ENCODE results near the gene ANO1.

ANO1 gene

DNA sequence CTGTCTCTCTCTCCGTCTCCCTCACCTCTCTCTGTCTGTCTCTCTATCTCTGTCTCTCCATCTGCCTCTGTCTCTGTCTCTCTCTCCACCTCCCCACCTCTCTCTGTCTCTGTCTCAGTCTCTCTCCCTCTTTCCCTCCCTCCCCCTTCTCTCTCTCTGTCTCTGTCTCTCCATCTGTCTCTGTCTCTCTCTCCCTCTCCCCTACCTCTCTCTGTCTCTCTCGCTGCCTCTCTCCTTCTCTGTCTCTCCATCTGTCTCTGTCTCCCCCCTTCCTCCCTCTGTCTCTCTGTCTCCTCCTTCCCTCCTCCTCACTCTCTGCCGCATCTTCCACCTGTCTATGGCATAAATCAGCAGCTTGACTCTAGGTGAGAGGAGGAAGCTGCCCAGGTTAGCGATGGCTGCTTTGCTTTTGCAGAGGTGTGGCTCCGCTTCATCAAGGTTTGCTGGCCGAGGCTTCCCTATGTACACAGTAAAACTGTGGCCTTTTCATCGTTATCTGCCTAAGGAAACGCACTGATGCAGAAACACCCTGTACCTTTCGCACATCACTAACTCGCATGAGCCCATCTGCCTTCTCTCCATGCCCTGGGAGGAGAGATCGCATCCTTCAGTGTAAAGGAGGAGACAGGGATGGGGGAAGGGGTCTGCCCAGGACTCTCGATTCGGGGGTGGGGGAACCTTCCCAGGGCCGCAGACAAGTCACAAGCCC lies 44.5 kb downstream of the ANO1 start:
- DNase-seq (ENCODE audit: low read depth) = no peak
- Histone ChIP-seq H3K9ac (ENCODE audit: low read length) (no peak overlapping the region), H3K36me3 (ENCODE audit: control insufficient read depth, insufficient read depth, low read length, severe bottlenecking) (no peaks in the 10 kb centered on the region), H3K27me3 (replicated peaks; ENCODE audit: control insufficient read depth, insufficient read depth, low read length) (peaks cover 28% of the 10 kb centered on the region), H3K4me1 (ENCODE audit: control insufficient read depth, insufficient read depth, low read length) (peaks cover 1% of the 10 kb centered on the region), H3K9me3 (ENCODE audit: control insufficient read depth, low read length) (no peaks in the 10 kb centered on the region), H3K4me3 (ENCODE audit: low read length) (no peak overlapping the region)

DNA sequence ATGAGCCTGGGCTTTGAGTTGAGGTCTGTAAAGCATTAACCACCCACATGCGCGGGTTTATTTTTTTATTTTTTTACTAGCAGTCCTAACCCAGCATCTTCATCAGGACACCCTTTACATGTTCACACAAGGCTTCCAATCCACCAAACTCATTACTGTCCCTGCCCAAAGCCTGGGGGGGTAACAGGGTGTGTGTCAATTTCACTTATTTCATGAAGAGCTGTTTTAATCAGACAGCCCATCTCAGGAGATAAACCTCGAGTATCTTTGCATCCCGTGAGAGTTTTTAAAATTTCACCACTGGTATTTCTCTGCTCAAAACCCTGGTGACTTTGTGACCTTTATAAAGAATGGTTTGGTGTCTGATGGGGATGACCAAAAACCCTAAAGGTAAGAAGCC lies 45.6 kb downstream of the ANO1 start:
- no peak for DNase-seq (ENCODE audit: low read depth)
- H3K27me3 ChIP-seq (replicated peaks; ENCODE audit: control insufficient read depth, insufficient read depth, low read length) = peaks cover 28% of the 10 kb centered on the region
- no peak overlapping the region for H3K9ac ChIP-seq (ENCODE audit: low read length)
- H3K4me3 ChIP-seq (ENCODE audit: low read length) = no peak overlapping the region
- no peaks in the 10 kb centered on the region for H3K36me3 ChIP-seq (ENCODE audit: control insufficient read depth, insufficient read depth, low read length, severe bottlenecking)
- H3K4me1 ChIP-seq (ENCODE audit: control insufficient read depth, insufficient read depth, low read length) = peaks cover 9% of the 10 kb centered on the region
- no peaks in the 10 kb centered on the region for H3K9me3 ChIP-seq (ENCODE audit: control insufficient read depth, low read length)

- Histone ChIP-seq H3K9ac (ENCODE audit: low read length) (no peak overlapping the region), H3K4me1 (ENCODE audit: control insufficient read depth, insufficient read depth, low read length) (peaks cover 9% of the 10 kb centered on the region), H3K4me3 (ENCODE audit: low read length) (no peak overlapping the region), H3K36me3 (ENCODE audit: control insufficient read depth, insufficient read depth, low read length, severe bottlenecking) (no peaks in the 10 kb centered on the region), H3K27me3 (replicated peaks; ENCODE audit: control insufficient read depth, insufficient read depth, low read length) (peaks cover 28% of the 10 kb centered on the region), H3K9me3 (ENCODE audit: control insufficient read depth, low read length) (no peaks in the 10 kb centered on the region)
- DNase-seq (ENCODE audit: low read depth) = no peak
These were observed 46.3 kb downstream of the ANO1 start for GRCh38 chr11:70124321-70125000.

DNA sequence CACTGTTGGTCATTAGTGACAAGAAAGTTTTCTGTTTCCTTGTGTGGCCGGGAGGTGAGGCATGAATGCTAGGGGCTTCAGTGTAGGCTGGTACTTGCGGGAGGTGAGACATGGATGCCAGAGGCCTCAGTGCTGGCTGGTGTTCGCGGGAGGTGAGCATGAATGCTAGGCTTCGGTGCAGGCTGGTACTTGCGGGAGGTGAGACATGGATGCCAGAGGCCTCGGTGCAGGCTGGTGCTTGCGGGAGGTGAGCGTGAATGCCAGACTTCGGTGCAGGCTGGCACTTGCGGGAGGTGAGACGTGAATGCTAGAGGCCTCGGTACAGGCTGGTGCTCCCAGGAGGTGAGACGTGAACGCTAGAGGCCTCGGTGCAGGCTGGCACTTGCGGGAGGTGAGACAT lies 48.4 kb downstream of the ANO1 start:
- DNase-seq (ENCODE audit: low read depth) = no peak
- no peak overlapping the region for H3K9ac ChIP-seq (ENCODE audit: low read length)
- H3K27me3 ChIP-seq (replicated peaks; ENCODE audit: control insufficient read depth, insufficient read depth, low read length) = peaks cover 12% of the 10 kb centered on the region
- H3K4me1 ChIP-seq (ENCODE audit: control insufficient read depth, insufficient read depth, low read length) = peaks cover 9% of the 10 kb centered on the region
- no peaks in the 10 kb centered on the region for H3K9me3 ChIP-seq (ENCODE audit: control insufficient read depth, low read length)
- H3K4me3 ChIP-seq (ENCODE audit: low read length) = no peak overlapping the region
- H3K36me3 ChIP-seq (ENCODE audit: control insufficient read depth, insufficient read depth, low read length, severe bottlenecking) = no peaks in the 10 kb centered on the region

DNA sequence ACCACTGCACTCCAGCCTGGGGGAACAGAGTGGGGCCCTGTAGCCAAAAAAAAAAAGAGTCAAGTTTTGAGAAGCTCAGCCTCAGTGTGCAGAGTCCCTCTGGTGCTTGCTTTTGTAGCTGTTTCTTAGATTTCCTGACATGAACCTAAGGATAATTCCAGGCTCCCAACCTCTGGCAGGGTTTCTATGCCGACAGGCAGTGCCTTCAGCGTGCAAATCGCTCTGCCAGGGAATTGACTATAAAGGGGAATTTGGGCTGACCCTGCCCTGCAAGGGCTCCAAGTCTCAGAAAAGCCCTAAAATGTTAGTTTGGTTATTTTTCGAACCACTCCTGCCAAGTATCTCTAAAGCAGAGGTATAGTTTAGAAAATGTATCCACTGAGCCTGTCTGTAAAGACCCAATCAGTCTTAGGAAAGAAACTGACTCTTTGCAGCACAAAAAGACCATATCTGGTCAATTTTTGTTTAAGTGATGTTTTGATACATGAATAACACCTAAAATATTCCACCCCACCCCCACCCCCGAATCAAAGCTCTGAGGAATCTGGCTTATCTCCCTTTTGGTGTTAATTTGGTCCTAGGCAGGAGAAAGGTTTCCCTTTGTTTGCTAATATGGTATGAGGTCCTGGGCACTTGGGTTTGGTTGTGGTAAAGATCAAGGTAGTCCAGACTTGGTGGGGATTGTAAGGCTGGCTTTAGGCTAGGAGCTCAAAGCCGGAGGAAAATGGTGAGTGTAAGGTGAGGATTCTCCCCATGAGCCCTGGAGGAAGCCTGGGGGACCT lies 49.7 kb downstream of the ANO1 start:
- Histone ChIP-seq H3K9me3 (ENCODE audit: control insufficient read depth, low read length) (no peaks in the 10 kb centered on the region), H3K36me3 (ENCODE audit: control insufficient read depth, insufficient read depth, low read length, severe bottlenecking) (no peaks in the 10 kb centered on the region), H3K4me1 (ENCODE audit: control insufficient read depth, insufficient read depth, low read length) (peaks cover 9% of the 10 kb centered on the region), H3K4me3 (ENCODE audit: low read length) (no peak overlapping the region), H3K9ac (ENCODE audit: low read length) (no peak overlapping the region), H3K27me3 (replicated peaks; ENCODE audit: control insufficient read depth, insufficient read depth, low read length) (peaks cover 6% of the 10 kb centered on the region)
- peak; percentile 14 for DNase-seq (ENCODE audit: low read depth)

- H3K27me3 ChIP-seq (replicated peaks; ENCODE audit: control insufficient read depth, insufficient read depth, low read length) = peaks cover 5% of the 10 kb centered on the region
- DNase-seq (ENCODE audit: low read depth) = peak; percentile 18
- no peak overlapping the region for H3K9ac ChIP-seq (ENCODE audit: low read length)
These were observed 50.4 kb downstream of the ANO1 start for GRCh38 chr11:70128435-70128906.

GRCh38 chr11:70129051-70129592 lies 51.0 kb downstream of the ANO1 start:
- Histone ChIP-seq H3K4me3 (ENCODE audit: low read length) (no peak overlapping the region), H3K9ac (ENCODE audit: low read length) (no peak overlapping the region), H3K27me3 (replicated peaks; ENCODE audit: control insufficient read depth, insufficient read depth, low read length) (peaks cover 6% of the 10 kb centered on the region), H3K4me1 (ENCODE audit: control insufficient read depth, insufficient read depth, low read length) (peaks cover 9% of the 10 kb centered on the region), H3K36me3 (ENCODE audit: control insufficient read depth, insufficient read depth, low read length, severe bottlenecking) (no peaks in the 10 kb centered on the region), H3K9me3 (ENCODE audit: control insufficient read depth, low read length) (no peaks in the 10 kb centered on the region)
- DNase-seq (ENCODE audit: low read depth) = no peak

More at GRCh38 chr11:70128435-70128906, 50.4 kb downstream of the ANO1 start:
- H3K36me3 ChIP-seq (ENCODE audit: control insufficient read depth, insufficient read depth, low read length, severe bottlenecking) = no peaks in the 10 kb centered on the region
- no peaks in the 10 kb centered on the region for H3K9me3 ChIP-seq (ENCODE audit: control insufficient read depth, low read length)
- peaks cover 9% of the 10 kb centered on the region for H3K4me1 ChIP-seq (ENCODE audit: control insufficient read depth, insufficient read depth, low read length)
- H3K4me3 ChIP-seq (ENCODE audit: low read length) = no peak overlapping the region

DNA sequence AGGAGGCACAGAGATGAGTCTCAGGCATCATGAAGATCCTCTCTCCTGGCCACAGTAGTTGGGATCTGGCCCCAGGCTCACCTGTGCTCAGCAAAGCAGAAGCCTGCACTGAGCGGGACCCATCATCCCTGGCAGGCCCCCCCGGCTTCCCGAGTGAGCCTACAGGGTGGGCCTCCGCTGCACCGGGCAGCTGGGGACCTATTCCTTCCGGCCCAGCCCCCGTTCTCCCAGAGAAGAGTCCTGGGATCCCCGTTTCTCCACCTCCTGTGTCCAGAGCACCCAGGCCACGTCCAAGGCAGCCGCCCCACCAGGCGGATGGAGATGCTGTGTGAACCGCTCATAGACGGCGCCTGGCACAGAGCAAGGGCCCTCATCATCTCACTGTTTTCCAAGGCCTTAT lies 52.5 kb downstream of the ANO1 start:
- no peak overlapping the region for H3K4me3 ChIP-seq (ENCODE audit: low read length)
- no peak overlapping the region for H3K9ac ChIP-seq (ENCODE audit: low read length)
- no peaks in the 10 kb centered on the region for H3K36me3 ChIP-seq (ENCODE audit: control insufficient read depth, insufficient read depth, low read length, severe bottlenecking)
- H3K27me3 ChIP-seq (replicated peaks; ENCODE audit: control insufficient read depth, insufficient read depth, low read length) = peaks cover 6% of the 10 kb centered on the region
- H3K9me3 ChIP-seq (ENCODE audit: control insufficient read depth, low read length) = no peaks in the 10 kb centered on the region
- DNase-seq (ENCODE audit: low read depth) = no peak
- H3K4me1 ChIP-seq (ENCODE audit: control insufficient read depth, insufficient read depth, low read length) = peaks cover 9% of the 10 kb centered on the region

- H3K9ac ChIP-seq (ENCODE audit: low read length) = no peak overlapping the region
- H3K9me3 ChIP-seq (ENCODE audit: control insufficient read depth, low read length) = no peaks in the 10 kb centered on the region
- DNase-seq (ENCODE audit: low read depth) = no peak
- H3K4me1 ChIP-seq (ENCODE audit: control insufficient read depth, insufficient read depth, low read length) = peaks cover 9% of the 10 kb centered on the region
- no peaks in the 10 kb centered on the region for H3K36me3 ChIP-seq (ENCODE audit: control insufficient read depth, insufficient read depth, low read length, severe bottlenecking)
- no peak overlapping the region for H3K4me3 ChIP-seq (ENCODE audit: low read length)
- peaks cover 6% of the 10 kb centered on the region for H3K27me3 ChIP-seq (replicated peaks; ENCODE audit: control insufficient read depth, insufficient read depth, low read length)
These were observed 53.6 kb downstream of the ANO1 start for GRCh38 chr11:70131606-70132190.

DNA sequence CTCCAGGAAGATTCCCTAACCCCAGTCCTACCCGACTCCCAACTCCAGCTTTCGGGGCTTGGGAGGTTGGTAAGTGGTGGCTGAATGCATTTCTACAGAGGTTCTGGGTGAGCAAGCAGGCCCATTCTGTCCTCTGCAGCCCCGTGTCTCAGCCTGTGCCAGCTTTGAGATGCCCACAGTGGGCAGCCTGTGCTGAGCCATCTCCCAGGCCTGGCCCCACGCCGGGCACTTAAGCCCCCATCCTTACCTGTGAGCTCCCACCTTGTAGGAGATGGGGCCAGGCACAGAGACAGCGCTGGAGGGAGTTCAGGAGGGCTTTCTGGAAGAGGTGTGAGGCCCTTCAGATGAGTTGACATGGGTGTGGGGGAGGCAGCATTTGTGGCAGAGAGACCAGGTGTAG lies 54.5 kb downstream of the ANO1 start:
- H3K27me3 ChIP-seq (replicated peaks; ENCODE audit: control insufficient read depth, insufficient read depth, low read length) = peaks cover 6% of the 10 kb centered on the region
- no peak overlapping the region for H3K4me3 ChIP-seq (ENCODE audit: low read length)
- no peaks in the 10 kb centered on the region for H3K9me3 ChIP-seq (ENCODE audit: control insufficient read depth, low read length)
- peaks cover 8% of the 10 kb centered on the region for H3K4me1 ChIP-seq (ENCODE audit: control insufficient read depth, insufficient read depth, low read length)
- no peaks in the 10 kb centered on the region for H3K36me3 ChIP-seq (ENCODE audit: control insufficient read depth, insufficient read depth, low read length, severe bottlenecking)
- no peak overlapping the region for H3K9ac ChIP-seq (ENCODE audit: low read length)
- DNase-seq (ENCODE audit: low read depth) = no peak

Measured in adipocyte (in vitro differentiated cells).